GM18507 (cell line): Measurements from ENCODE around the gene ZBTB21.
"Not testable (repeated sequence)": the region's sequence is repeated elsewhere in the genome, so short reads cannot be mapped to it uniquely, and the experiment has no call there.

Source experiments
- DNase-seq: peaks from one replicate; pipeline ENCODE4 v3.0.0; 2011; ENCODE audit warnings: low read depth; ENCODE audit not compliant: insufficient read length; ENCODE audit errors: extremely low spot score
- FAIRE-seq: peaks from 2 replicates; lab custom pipeline; 2011; peaks lifted over from hg19 to GRCh38; lab: Jason Lieb, UNC

The ZBTB21 gene

DNA sequence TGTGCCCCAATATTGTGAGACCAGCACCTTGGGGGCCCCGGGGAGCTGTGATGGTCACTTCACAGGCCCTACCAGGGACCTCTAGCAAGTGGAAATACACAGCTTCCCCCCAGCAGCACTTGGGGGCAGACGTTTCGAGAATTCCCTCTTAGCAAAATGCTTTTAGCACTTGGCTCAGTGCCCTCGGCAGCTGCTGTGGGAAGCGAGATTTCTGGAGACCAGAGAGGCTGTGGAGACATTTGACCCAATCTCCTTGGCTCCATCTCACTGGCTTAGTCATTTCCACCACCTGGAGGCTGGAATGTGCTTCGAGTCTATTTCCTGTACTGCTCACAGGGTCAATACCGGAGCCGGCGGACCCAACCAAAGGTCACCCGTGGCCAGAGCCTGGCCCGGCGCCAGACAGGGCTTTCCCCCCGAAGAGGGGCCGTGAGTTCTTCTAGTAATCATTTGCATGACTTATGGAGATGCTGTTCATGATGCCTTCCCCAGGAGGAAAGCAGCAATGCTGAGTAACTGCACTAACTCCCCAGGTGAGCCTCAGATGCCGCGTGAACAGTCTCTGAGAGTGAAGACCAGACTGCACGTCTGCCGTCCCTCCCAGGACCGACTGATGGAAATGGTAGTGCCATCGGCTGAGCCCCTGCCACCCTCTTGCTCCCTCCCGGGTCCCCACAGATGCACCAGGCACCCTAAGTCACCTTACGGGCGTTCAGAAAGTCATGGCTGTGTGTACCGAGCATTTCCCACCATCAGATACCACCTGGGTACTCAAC lies 52.0 kb downstream of the ZBTB21 start:
- DNase-seq (no peak), FAIRE-seq (no peak)

DNA sequence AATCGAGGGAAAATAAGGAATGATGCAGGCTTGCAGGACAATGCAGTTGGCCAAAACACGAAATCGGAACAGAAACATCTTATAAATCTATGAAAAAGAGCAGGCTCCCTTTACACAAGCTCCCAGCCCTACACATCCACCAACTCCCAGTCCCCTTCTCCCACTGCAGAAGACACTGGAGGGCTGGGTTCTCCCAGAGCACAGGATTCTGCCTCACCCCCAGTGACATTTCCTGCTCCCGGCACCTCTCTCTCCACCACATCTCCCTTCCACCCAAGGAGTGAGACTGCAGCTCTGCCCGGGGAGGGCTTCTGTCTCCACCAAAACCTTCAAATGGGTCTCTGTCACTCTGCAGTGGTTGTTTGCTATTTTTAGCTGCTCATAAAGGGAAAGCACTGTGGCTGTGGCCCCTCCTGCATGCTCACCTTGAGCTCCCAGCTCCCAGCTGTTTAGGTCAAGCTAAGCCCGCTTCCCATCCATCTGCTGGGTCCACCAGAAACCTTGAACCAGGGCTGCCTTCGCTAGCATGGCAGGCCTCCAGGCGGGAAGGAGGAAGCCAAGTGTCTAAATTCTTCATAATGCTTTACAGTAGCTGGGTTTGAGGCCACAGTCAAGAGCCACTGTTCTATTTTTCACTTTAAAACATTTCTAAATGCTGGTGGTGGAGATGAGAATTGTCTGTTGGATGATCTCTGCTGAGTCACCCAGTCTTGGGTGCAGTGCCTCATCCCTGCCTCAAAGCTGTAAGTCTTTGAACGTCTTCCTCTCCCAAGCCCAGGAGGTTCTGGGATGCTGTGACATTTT lies 53.0 kb downstream of the ZBTB21 start:
- DNase-seq (no peak), FAIRE-seq (no peak)

DNA sequence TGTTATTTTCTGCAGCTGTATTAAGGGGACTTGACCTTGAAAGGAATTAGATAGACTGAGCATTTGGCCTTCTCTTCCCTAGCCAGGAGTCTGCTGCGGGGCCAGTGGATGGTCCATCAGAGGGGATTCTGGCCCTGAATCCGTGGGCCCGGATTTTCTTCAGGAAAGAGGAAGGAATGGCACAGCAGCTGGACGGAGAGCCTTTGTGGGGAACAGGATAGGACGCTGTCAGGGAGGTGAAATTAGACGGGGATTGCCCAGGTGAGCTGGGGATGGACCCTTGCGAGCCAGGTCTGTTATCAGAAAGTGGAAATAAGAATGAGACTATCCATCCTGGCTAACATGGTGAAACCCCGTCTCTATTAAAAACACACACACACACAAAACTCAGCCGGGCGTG lies 54.6 kb downstream of the ZBTB21 start:
- DNase-seq (no peak), FAIRE-seq (no peak)

DNA sequence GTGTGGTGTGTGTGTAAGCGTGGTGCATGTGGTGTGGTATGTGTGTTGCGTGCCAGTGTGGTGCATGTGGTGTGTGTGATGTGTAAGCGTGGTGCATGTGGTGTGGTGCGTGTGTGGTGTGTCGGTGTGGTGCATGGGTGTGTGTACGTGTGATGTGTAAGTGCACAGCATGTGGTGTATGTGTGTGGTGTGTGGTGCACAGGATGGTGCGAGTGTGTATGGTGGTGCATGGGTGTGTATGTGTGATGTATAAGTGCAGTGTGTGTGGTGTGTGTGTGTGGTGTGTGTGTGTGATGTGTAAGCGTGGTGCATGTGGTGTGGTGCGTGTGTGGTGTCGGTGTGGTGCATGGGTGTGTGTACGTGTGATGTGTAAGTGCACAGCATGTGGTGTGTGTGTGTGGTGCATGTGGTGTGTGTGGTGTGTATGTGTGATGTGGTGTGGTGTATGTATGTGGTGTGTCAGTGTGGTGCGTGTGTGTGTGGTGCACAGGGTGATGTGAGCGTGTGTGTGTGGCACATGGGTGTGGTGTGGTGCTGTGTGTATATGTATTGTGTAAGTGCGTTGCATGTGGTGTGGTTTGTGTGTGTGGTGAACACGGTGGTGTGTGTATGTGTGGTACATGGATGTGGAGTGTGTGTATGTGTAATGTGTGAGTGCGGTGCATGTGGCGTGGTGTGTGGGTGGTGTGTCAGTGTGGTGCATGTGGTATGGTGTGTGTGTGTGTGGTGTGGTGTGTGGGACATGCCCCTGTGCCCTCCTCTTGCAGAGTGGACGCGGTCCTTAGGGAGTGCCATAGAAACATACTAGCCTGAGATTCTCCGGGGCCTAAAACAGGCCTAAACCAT lies 55.3 kb downstream of the ZBTB21 start:
- FAIRE-seq (peak; percentile 18), DNase-seq (no peak)

DNA sequence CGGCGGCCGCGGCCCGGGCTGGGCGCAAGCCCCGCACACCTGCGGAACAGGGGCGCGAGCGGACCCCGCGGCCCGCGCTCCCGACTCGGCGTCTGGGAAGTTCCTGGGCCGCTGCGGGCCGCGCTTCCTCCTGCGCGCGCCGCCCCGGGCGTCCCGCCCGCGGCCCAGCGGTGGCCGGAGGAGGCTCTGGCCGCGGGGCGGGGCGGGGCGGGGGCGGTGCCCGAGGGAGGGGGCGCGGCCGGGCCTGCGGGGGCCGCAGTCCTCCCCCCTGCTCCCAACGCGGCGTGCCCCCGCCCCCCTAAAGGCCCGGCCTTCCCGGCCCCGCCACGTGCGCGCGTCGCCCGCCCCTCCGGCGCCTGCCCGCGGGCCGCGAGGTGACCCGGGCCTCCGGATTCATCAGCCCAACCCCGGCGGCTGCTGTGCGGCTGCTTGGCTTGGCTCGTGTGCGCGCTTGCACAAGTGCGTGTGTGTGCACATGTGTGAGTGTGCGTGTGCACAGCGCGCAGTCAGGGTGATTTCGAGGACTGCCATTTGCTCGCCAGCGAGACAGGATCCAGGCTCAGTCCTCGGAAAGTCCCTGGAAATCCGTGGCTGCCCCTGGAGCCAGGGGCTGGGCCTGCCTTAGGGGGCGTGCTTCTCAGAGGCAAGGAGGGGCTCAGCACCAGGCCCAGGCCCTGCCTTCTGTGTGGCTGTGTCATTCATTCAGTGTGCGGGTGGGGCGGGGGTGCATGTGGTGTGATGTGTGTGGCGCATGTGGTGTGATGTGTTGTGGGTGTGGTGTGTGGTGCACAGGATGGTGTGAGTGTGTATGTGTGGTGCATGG lies 56.1 kb downstream of the ZBTB21 start, which contains the start of gene C2CD2:
C2CD2 (minus strand) TSS at position 188 of the 823 bp plus-strand sequence. CDS start 370 bp downstream, outside the sequence.
- DNase-seq = peak; percentile 86
- no peak for FAIRE-seq

DNA sequence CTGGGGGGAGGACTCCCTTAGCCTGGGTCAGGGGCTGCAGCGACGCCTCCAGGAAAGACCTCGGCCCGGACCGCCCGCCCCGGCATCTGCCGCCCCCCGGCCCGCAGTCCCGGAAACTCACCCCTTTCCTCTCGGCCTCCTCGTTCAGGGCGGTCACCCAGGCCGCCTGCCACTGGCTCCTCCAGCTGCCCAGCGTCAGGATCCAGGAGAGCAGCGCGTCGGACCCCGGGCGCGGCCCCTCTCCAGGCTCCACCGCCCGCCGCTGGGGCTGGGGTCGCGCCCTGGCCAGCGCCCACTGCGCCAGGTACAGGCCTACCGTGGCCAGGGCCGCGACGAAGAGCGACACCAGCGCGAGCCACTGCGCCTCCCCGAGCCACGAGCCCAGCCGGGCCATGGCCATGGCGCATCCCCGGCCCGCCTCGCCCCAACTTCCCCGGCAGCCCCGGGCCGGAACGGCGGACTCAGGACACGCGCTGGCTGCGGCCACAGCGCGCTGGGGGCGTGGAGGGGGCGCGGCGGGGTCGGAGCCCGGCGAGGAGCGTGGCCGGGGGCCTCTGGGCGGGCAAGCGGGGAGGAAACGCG lies 56.8 kb downstream of the ZBTB21 start:
- FAIRE-seq = no peak
- DNase-seq = no peak

DNA sequence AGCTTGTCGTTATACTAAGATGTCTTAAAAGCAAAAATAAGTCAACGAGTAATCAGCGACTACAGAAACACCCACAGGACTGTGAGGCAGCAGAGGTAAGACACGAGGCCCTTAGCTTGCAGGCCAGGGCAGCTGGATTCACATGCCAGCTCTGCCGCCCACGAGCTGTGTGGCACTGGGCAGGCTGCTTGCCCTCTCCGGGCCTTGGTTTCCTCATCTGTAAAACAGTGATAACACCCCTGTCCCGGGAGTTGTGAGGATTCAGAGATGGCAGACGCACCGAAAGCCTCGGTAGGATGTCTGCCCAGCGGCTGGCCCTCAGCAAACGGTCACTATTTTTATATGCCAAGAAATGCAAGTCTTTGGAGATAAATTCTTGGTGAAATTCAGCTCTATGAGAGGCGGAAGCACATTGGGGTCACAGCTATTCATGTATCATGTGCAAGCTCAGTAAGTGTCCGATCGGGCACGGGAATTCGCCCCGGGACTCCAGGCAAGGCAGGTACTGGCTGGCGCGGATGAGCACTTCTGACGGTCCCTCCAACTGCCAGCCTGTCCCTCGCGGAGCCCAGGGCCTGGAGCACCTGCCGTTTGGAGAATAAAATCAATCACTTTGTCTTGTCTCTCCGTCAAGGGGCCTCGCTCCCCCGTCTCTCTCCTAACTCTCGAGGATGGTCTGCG lies 57.5 kb downstream of the ZBTB21 start:
- DNase-seq = no peak
- FAIRE-seq = no peak

DNA sequence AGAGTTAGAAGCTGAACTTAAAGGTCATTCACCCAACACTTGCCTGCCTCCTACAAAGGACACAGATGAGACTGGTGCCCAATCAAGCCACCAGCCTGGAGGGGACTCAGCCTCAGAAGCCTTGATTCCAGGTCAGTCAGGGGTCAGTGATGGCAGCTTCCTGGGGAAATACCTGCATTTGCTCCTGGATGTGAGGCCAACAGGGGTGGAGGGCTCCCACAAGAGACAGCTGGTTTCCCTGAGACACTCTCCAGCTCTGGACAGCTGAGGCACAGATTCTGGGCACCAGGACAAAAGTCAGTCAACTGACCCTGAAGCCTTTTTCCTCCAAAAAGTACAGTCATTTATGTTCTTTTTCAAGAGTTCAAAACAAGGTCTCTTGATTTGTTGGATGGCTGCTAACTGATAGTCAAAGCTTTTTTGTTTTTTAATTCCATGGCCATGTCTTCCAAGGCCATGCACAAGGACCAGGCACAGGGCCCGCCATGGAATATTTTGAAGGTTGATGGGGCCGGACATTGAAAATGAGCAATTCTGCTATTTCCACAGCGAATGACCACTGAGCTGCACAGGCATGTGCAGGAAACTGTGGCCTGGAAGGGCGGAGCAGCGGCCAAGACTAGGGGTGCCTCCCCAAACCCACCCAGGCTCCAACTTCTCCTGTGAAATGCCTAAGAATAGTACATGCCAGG lies 58.1 kb downstream of the ZBTB21 start:
- no peak for FAIRE-seq
- DNase-seq = no peak

DNA sequence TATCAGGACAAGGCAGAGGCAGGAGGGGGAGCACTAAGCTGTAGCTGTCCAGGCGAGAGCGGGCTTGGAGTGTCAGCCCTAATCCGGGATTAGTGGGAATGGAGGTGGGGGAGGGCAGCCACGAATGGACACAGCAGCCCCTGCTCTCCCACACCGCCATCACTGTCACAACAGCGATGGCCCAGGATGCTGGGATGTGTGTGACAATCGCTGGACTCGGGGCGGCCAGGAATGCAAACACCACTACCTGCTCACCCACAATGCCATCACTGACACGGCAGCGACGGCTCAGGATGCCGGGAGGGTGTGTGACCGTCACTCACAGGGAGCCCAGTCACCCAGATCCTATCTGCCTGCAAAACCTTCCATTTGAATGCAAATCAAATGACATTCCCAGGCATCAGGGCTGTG lies 59.2 kb downstream of the ZBTB21 start:
- DNase-seq (no peak), FAIRE-seq (no peak)

DNA sequence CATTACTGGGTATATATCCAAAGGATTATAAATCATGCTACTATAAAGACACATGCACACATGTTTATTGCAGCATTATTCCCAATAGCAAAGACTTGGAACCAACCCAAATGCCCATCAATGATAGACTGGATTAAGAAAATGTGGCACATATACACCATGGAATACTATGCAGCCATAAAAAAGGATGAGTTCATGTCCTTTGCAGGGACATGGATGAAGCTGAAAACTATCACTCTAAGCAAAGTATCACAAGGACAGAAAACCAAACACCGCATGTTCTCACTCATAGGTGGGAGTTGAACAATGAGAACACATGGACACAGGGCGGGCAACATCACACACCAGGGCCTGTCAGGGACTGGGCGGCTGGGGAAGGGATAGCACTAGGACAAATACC lies 60.5 kb downstream of the ZBTB21 start:
- not testable (repeated sequence) for DNase-seq, FAIRE-seq

DNA sequence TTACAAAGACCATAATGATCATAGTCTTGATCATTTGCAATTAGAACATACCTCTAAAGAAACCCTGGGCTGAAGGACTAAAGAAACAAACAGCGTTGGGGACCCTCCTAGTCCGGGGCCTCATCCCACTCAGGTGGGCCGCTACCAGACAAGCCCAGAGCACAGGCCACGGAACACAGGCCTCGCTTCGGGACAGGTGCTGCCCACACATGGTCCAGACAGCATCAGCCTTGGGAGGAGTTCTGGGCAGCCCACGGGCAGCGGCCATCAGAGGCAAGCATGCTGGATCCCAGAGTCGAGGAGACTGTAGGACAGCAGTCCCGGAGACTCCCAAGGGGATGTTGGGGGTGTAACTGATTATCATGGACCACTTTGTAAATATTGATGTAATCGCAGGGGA lies 61.3 kb downstream of the ZBTB21 start:
- FAIRE-seq (no peak), DNase-seq (no peak)

DNA sequence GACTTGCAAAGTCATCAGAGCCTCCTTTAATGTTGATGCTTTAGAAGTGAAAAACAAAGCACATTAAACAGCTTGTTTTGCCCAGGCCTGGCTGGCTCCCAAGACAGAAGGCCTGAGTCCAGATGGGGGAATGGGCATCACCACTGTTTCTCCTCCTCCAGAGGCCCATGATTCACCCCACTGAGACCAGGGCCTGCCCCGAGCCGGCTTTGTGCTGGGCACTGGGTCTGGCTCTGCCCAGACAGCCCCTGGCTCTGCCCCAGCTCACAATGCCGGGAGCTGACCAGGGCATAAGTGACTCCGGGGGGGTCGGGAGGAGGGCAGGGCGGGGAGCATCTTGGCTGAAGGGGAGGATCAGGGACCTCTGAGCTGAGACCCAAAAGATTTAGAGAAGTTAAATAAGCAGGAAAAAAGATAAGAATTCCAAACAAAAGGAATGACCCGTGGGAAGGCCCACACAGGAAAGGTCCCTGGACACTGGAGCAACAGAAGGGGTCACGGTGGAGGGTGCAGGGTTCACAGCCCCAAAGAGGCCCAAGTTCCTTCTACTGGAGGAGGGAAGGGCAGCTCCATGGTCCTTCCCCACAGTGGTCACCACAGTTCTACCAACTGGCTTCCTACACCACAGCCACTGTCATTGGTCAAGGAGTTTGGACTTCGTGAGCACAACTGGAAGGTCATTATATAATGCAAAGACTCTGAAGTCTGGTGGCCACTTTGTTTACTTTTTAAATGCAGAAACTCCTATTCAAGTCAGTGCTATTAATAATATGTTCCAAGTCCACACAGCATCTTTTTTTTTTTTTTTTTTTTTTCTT lies 61.9 kb downstream of the ZBTB21 start:
- DNase-seq = no peak
- no peak for FAIRE-seq

DNA sequence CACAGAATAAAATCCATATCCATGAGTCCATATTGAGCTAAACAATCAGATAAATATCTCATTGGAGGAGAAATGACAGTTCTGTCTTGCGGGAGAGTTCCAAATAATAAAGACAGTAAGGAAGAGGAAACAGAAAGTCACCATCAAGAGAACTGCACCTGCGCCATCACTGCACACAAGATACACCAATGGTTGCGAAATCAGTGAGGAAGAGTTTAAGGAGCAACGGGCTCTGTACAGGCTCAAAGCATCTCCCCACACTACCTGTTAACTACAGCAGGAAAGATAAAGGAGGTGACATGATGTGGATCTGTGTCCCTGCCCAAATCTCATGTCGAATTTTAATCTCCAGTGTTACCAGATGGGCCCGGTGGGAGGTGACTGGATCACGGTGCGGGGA lies 64.2 kb downstream of the ZBTB21 start:
- no peak for FAIRE-seq
- DNase-seq = no peak

DNA sequence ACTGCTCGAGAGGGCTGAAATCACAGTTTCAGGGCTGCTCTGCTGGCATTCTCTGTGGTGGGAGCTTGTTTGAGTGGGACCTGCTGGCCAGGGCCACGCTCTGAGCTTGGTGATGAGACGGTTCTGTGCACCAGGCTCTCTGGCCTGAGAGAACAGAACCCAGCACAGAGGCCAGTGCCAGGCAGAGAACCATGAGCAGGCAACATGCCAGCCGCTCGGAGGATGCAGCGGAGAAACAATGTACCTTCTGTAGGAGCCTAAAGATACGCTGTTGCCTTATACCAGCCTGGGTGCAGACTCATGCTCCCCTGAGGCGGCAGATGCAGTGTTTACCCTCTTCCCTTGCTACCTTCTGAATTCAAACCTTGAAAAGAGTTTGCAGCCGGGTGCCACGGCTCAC lies 66.3 kb downstream of the ZBTB21 start:
- DNase-seq (no peak), FAIRE-seq (no peak)

DNA sequence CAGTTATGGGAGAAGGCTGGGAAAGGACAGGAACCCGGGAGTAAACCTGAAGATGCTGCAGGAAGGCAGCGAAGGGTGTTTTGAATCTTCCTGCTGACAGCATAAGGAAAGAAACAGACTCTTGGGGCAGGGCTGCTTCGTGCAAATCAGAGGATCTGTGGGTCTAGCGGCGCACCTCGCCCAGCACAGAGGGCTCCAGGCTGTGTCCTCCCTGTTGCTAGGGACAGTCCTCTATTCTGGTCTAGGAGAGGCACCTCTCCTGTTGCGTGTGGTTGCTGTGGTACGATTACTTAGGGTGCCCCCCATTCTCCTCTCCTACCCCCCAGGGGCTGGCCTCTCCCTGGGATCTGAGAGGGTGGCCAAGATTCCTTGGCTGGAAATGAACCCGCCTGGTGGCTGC lies 67.7 kb downstream of the ZBTB21 start:
- DNase-seq (no peak), FAIRE-seq (no peak)

DNA sequence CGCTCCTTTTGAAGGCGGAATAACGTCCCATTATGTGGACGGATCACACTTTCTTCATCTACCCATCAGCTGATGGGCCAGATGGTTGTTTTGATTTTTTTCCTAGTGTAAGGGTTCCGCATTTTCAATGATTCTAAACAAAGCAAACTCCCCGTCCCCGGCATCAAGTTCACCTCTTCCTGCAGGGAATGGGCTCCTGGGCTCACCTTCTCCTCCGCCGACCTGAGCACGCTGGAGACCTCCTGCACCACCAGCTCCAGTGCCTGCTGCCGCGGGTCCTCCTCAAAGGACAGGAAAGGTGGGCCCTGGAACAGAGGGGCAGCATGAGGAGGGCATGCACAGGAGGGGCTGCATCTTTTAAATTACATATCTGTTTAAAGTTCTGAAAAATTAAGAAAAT lies 68.2 kb downstream of the ZBTB21 start:
- DNase-seq (no peak), FAIRE-seq (no peak)

DNA sequence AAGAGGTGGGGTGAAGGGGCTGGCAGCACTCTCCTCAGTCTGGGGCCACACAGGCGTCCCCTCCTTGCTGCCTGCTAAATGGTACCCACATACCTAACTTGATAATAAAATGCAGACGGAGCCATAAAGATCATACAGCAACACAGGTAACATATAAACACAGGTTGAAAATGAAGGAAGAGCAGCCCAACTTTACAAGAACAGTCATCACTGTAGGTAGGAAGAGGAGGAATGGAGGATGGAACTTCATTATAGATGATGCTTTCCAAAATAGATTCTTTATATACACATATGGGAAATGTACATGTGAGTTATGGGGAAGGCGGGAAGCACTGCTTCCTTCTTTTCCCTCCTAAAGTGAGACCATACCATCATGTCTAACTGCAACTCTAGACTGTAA lies 69.7 kb downstream of the ZBTB21 start:
- no peak for FAIRE-seq

More for the DNA sequence above, 69.7 kb downstream of the ZBTB21 start:
- no peak for DNase-seq
